HG02943 (cell line): ENCODE data around the gene LRFN5.
"Not testable (repeated sequence)": the region's sequence is repeated elsewhere in the genome, so short reads cannot be mapped to it uniquely, and the experiment has no call there.

Experiments used
- ATAC-seq: cut with Tn5 transposase; IDR thresholded peaks from one replicate; pipeline ENCODE4 v1.9.1; 2021; ENCODE audit warnings: mild to moderate bottlenecking, low read depth, moderate library complexity; ENCODE audit not compliant: unreplicated experiment

LRFN5 gene

GRCh38 chr14:41606532-41607303, at the start of gene LRFN5:
Gene LRFN5, plus strand, starts transcription at chr14:41606876.
- no peak for ATAC-seq

- no peak for ATAC-seq
These were observed 48.2 kb upstream of the LRFN5 start for GRCh38 chr14:41558490-41558889.

GRCh38 chr14:41566864-41567263, 39.8 kb upstream of the LRFN5 start:
- ATAC-seq, result not testable (repeated sequence)

GRCh38 chr14:41568979-41569378, 37.7 kb upstream of the LRFN5 start:
- ATAC-seq, result no peak

- ATAC-seq, result no peak
These were observed 36.1 kb upstream of the LRFN5 start for GRCh38 chr14:41570415-41571155.

GRCh38 chr14:41586237-41586636, 20.4 kb upstream of the LRFN5 start:
- ATAC-seq, result no peak

GRCh38 chr14:41597647-41598046, 9.0 kb upstream of the LRFN5 start:
- ATAC-seq, result no peak

- not testable (repeated sequence) for ATAC-seq
These were observed 6.8 kb upstream of the LRFN5 start for GRCh38 chr14:41599805-41600385.

GRCh38 chr14:41604721-41605531, 1.8 kb upstream of the LRFN5 start:
- ATAC-seq, result no peak

GRCh38 chr14:41605550-41606281, 960 bp upstream of the LRFN5 start:
- ATAC-seq, result no peak

GRCh38 chr14:41606282-41606531, 469 bp upstream of the LRFN5 start:
- ATAC-seq, result no peak

GRCh38 chr14:41607304-41607775, 664 bp downstream of the LRFN5 start:
- no peak for ATAC-seq

- ATAC-seq, result no peak
These were observed 1.4 kb downstream of the LRFN5 start for GRCh38 chr14:41607966-41608663.

GRCh38 chr14:41608681-41609390, 2.2 kb downstream of the LRFN5 start:
- ATAC-seq, result no peak

- no peak for ATAC-seq
These were observed 3.1 kb downstream of the LRFN5 start for GRCh38 chr14:41609704-41610183.

GRCh38 chr14:41615011-41615595, 8.4 kb downstream of the LRFN5 start:
- ATAC-seq, result no peak

GRCh38 chr14:41623736-41624135, 17.1 kb downstream of the LRFN5 start:
- no peak for ATAC-seq

GRCh38 chr14:41629876-41630275, 23.2 kb downstream of the LRFN5 start:
- ATAC-seq, result no peak
